Neural progenitor cell (in vitro differentiated cells): ENCODE data around the gene GOLGA6L24.
"Not testable (repeated sequence)": the region's sequence is repeated elsewhere in the genome, so short reads cannot be mapped to it uniquely, and the experiment has no call there.

Source experiments
- EZH2phosphoT487 ChIP-seq: fragments of 200-600 bp; sonication (generic); IDR thresholded peaks from 2 replicates; pipeline ENCODE4 v1.6.1; 2017; ENCODE audit warnings: antibody characterized with exemption
- TF ChIP-seq, protein P1 (sequence below): fragments of 200-600 bp; sonication (generic); IDR thresholded peaks from 2 replicates; pipeline ENCODE4 v1.5.1; 2017; ENCODE audit warnings: antibody characterized with exemption, mild to moderate bottlenecking

DNA sequence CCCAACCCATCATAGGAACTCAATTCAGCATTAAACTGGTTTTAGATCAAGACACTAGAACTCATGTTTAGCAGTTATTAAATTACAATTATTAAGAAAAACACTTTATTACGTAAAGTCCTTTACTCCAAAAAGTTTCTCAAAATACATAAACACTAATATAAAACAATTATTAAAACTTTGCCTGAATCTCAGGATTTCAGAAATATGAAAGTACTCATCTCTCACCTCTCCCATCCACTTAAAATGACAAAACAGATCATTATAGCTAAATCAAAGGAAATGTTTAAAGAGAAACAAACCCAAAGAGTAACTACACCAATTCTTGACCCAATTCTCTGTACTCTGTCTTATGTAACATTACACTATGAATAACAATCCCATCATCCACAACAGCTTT is 38.2 kb downstream of the GOLGA6L24 start:
- TF ChIP-seq, protein P1, sequence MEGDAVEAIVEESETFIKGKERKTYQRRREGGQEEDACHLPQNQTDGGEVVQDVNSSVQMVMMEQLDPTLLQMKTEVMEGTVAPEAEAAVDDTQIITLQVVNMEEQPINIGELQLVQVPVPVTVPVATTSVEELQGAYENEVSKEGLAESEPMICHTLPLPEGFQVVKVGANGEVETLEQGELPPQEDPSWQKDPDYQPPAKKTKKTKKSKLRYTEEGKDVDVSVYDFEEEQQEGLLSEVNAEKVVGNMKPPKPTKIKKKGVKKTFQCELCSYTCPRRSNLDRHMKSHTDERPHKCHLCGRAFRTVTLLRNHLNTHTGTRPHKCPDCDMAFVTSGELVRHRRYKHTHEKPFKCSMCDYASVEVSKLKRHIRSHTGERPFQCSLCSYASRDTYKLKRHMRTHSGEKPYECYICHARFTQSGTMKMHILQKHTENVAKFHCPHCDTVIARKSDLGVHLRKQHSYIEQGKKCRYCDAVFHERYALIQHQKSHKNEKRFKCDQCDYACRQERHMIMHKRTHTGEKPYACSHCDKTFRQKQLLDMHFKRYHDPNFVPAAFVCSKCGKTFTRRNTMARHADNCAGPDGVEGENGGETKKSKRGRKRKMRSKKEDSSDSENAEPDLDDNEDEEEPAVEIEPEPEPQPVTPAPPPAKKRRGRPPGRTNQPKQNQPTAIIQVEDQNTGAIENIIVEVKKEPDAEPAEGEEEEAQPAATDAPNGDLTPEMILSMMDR, result not testable (repeated sequence)
- TF ChIP-seq EZH2phosphoT487, result not testable (repeated sequence)
